HCT116 (cell line): ENCODE measurements around the gene TDO2.

Source experiments
- JUND ChIP-seq: IDR thresholded peaks from 2 replicates; pipeline ENCODE4 v1.6.1; 2012
- SIN3A ChIP-seq: IDR thresholded peaks from 2 replicates; pipeline ENCODE4 v1.6.1; 2012; ENCODE audit warnings: low read depth
- TF ChIP-seq, protein P1 (sequence below), 3 experiments: fragments of 200-600 bp in 1 of 3; sonication (generic) in 1 of 3; IDR thresholded peaks in 2 of 3; conservative IDR thresholded peaks in 1 of 3; 2 replicates each; pipeline ENCODE4 v1.5.1; 2012 to 2017; ENCODE audit warnings: low read depth in 2 of 3, low read length in 2 of 3, antibody characterized with exemption in 1 of 3, borderline replicate concordance in 1 of 3, control low read depth in 1 of 3, mild to moderate bottlenecking in 1 of 3, mixed read lengths in 1 of 3, mixed run types in 1 of 3, moderate library complexity in 1 of 3; ENCODE audit not compliant: insufficient read depth in 1 of 3
- TF ChIP-seq, protein P2 (sequence below): IDR thresholded peaks from 2 replicates; pipeline ENCODE4 v1.6.1; 2012

DNA sequence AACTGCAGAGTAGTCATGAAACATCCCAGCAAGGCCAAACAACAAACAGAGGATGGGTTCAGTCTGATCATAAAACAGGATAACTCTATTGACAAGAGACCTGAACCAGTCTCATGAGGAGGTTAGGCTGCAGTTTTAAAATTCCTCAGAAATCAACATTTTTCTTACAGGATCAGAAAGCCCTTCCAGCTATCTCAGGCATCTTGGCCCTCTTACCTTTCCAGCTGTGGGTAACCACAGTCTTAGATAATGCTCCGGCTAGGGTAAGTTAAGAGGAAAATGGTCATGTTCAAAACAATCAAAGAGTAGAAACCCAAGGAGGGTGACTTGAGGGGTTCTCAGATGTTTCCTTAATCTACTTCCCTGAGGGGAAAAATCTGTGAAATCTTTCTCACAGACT, 45.0 kb downstream of the TDO2 start:
- TF ChIP-seq, protein P1, sequence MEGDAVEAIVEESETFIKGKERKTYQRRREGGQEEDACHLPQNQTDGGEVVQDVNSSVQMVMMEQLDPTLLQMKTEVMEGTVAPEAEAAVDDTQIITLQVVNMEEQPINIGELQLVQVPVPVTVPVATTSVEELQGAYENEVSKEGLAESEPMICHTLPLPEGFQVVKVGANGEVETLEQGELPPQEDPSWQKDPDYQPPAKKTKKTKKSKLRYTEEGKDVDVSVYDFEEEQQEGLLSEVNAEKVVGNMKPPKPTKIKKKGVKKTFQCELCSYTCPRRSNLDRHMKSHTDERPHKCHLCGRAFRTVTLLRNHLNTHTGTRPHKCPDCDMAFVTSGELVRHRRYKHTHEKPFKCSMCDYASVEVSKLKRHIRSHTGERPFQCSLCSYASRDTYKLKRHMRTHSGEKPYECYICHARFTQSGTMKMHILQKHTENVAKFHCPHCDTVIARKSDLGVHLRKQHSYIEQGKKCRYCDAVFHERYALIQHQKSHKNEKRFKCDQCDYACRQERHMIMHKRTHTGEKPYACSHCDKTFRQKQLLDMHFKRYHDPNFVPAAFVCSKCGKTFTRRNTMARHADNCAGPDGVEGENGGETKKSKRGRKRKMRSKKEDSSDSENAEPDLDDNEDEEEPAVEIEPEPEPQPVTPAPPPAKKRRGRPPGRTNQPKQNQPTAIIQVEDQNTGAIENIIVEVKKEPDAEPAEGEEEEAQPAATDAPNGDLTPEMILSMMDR (IDR thresholded peaks at IDR 0.05 in 2 of 3, conservative IDR thresholded peaks at IDR 0.05 in 1 of 3; ENCODE audit: borderline replicate concordance in 1 of 3, insufficient read depth in 1 of 3, low read depth in 2 of 3, low read length in 2 of 3): no peak
- TF ChIP-seq SIN3A (no peak), JUND (no peak)
- TF ChIP-seq, protein P2, sequence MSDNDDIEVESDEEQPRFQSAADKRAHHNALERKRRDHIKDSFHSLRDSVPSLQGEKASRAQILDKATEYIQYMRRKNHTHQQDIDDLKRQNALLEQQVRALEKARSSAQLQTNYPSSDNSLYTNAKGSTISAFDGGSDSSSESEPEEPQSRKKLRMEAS: no peak
